ENCODE data around the gene C16orf78.

GRCh38 chr16:49376206-49376605, 2.6 kb downstream of the C16orf78 start:
- TF ChIP-seq POLR2A (IDR thresholded peaks at IDR 0.05; ENCODE audit: low read depth, low read length): no peak
- TF ChIP-seq POLR2AphosphoS5 (IDR thresholded peaks at IDR 0.05; ENCODE audit: low read depth, low read length): no peak

Data from GM12891 (cell line).